Brain microvascular endothelial cell (primary cell): ENCODE data around the gene GNPAT.

ENCODE experiments used
- DNase-seq: peaks from one replicate; pipeline ENCODE4 v3.0.0-alpha.2; 2020
- H3K27ac ChIP-seq: fragments of 250-450 bp; sonication (Bioruptor Pico); 2 replicates; pipeline ENCODE4 v1.5.1; 2020; ENCODE audit warnings: mild to moderate bottlenecking, moderate library complexity
- H3K27me3 ChIP-seq: fragments of 250-450 bp; sonication (Bioruptor Pico); replicated peaks from 2 replicates; pipeline ENCODE4 v1.5.1; 2020; ENCODE audit warnings: mild to moderate bottlenecking
- H3K36me3 ChIP-seq: fragments of 250-450 bp; sonication (Bioruptor Pico); replicated peaks from 2 replicates; pipeline ENCODE4 v1.5.1; 2020; ENCODE audit warnings: mild to moderate bottlenecking
- H3K4me3 ChIP-seq: 2 replicates; pipeline ENCODE4 v1.5.1; 2011; ENCODE audit warnings: low read depth, mild to moderate bottlenecking, control low read depth, low read length, moderate library complexity
- in situ Hi-C: cut with HindIII; loops from 2 replicates; pipeline ENCODE4 v1.10.0; 2017; ENCODE audit warnings: low sequenced_read_pairs, low pct_ligation_motif_present
- TF ChIP-seq, protein P1 (sequence below): IDR thresholded peaks from 2 replicates; pipeline ENCODE4 v1.5.1; 2011; ENCODE audit warnings: low read depth, mild to moderate bottlenecking, moderate library complexity, low read length, control low read depth, inconsistent platforms; ENCODE audit errors: missing control alignments

Gene GNPAT

DNA sequence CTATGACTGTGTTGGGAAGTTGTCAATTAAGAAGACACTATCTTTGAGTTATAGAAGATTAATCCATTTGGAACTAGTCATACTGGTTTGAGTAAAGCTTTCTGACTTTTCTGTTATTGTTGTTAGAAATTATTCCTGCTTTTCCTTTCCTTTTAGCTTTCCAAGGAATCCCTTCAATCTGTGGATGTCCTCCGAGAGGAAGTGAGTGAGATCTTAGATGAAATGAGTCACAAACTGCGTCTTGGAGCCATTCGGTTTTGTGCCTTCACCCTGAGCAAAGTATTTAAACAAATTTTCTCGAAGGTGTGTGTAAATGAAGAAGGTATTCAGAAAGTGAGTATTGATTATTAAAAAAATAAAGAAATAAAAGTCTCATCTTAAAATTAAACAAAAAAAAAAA, 19.3 kb downstream of the GNPAT start:
- no peak overlapping the region for H3K4me3 ChIP-seq
- peaks cover 62% of the 10 kb centered on the region for H3K36me3 ChIP-seq
- no peak for DNase-seq
- TF ChIP-seq, protein P1, sequence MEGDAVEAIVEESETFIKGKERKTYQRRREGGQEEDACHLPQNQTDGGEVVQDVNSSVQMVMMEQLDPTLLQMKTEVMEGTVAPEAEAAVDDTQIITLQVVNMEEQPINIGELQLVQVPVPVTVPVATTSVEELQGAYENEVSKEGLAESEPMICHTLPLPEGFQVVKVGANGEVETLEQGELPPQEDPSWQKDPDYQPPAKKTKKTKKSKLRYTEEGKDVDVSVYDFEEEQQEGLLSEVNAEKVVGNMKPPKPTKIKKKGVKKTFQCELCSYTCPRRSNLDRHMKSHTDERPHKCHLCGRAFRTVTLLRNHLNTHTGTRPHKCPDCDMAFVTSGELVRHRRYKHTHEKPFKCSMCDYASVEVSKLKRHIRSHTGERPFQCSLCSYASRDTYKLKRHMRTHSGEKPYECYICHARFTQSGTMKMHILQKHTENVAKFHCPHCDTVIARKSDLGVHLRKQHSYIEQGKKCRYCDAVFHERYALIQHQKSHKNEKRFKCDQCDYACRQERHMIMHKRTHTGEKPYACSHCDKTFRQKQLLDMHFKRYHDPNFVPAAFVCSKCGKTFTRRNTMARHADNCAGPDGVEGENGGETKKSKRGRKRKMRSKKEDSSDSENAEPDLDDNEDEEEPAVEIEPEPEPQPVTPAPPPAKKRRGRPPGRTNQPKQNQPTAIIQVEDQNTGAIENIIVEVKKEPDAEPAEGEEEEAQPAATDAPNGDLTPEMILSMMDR: no peak
- no peak overlapping the region for H3K27ac ChIP-seq
- H3K27me3 ChIP-seq: no peaks in the 10 kb centered on the region
- in situ Hi-C loops: no loop called here

DNA sequence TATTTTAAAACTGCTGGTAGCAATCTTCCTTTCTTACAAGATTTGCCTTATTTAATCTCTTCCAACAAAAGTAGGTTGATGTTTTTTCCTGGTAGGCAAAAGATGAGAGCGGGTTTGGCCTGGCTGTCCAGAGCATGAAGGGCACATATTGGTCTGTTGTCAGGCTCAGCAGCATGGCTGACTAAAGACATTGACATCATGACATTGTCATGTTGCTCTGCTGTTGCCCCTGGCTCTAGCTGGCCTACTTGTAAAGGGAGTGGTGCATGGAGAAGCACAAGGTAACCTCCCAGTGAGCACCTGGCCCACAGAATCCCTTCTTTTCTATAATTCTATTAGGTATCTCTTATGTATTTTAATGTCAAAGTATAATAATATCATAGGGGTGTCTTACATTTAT, 23.6 kb downstream of the GNPAT start:
- H3K27ac ChIP-seq: no peak overlapping the region
- H3K36me3 ChIP-seq: peaks cover 56% of the 10 kb centered on the region
- no peak overlapping the region for H3K4me3 ChIP-seq
- in situ Hi-C loops: no loop called here
- TF ChIP-seq, protein P1: no peak
- DNase-seq: no peak
- H3K27me3 ChIP-seq: no peaks in the 10 kb centered on the region

DNA sequence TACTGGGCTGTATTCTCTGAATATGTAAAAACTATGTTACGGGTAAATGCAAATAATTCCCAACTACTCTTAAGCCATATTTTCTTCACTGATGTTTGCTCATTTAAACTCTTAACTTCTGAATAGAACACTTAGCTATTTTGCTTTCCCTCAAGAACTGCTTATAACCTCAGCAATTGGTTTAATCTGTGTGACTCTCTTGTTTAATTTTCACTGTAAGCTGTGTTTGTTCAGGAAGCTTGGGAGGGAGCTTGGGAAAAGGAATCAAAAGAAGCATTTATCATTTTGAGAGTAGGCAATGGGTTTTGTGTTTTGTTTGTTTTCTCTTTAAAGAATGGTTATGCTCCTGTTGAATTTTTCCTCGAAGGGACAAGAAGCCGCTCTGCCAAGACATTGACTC, 24.4 kb downstream of the GNPAT start:
- H3K36me3 ChIP-seq: peaks cover 49% of the 10 kb centered on the region

DNA sequence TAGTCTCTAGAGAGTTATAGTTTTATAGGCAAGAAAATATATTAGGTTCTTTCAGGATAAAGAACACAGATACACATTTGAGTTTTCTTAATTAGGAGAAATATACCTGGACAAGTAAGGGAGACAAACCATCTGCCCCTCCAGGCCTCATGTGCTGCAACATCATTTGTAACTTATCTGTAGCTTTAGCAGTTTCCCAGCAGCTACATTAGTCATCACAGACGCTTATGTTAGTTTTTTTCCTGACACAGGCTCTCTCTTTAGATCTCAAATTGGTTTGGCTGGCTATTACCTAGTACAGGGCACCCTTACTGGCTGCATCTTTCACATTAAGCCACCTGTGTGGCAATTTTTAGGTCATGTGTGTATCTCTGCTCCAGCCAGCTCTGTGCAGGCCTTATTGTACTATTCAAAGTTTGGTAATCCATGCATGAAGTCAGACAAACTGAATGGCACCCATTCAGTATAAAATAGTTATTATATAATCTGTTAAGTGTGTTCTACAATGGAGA, 25.9 kb downstream of the GNPAT start:
- H3K27ac ChIP-seq: no peak overlapping the region
- no peak overlapping the region for H3K4me3 ChIP-seq
- in situ Hi-C loops: no loop called here
- no peaks in the 10 kb centered on the region for H3K27me3 ChIP-seq
- no peak for DNase-seq
- H3K36me3 ChIP-seq: peaks cover 46% of the 10 kb centered on the region
- TF ChIP-seq, protein P1: no peak

More for the DNA sequence above, 24.4 kb downstream of the GNPAT start:
- TF ChIP-seq, protein P1: no peak
- H3K27ac ChIP-seq: no peak overlapping the region
- no peak for DNase-seq
- no peak overlapping the region for H3K4me3 ChIP-seq
- in situ Hi-C loops: no loop called here
- no peaks in the 10 kb centered on the region for H3K27me3 ChIP-seq

DNA sequence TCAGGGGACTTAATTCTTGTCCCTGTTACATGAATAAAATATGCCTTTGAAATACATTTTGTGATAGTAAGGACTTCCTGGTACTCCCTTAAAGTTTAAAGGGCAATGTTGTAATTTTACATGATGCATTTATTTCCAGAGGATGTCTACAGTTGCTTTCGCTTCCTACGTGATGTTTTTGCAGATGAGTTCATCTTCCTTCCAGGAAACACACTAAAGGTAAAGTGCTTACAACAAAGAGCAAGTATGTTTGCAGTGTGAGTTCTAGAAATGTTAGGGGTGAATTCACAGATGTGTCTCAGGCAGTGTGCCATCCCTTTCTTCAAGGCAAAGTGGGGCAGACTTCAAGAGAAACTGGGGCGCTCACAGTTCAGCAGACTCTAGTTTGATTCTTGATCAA, 31.2 kb downstream of the GNPAT start:
- Histone ChIP-seq H3K4me3 (no peak overlapping the region), H3K27ac (no peak overlapping the region), H3K27me3 (no peaks in the 10 kb centered on the region), H3K36me3 (peaks cover 28% of the 10 kb centered on the region)
- in situ Hi-C loops: no loop called here
- TF ChIP-seq, protein P1: no peak
- DNase-seq: no peak

DNA sequence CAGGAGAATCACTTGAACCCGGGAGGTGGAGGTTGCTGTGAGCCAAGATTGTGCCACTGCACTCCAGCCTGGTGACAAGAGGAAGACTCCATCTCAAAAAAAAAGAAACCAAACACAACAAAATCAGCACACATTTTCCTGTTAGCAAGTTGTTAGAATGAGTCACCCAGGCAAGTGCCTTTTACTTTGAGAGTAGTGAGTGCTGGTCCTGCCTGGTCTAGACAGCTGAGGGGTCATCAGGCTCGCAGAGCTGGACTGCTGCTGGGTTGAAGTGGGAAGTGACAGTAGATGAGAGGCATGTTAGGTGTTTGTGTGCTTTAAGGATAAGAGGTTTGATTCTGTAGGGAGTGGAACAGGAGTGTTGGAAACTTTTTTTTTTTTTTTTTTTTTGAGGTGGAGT, 31.9 kb downstream of the GNPAT start:
- Histone ChIP-seq H3K4me3 (no peak overlapping the region), H3K36me3 (peaks cover 22% of the 10 kb centered on the region), H3K27ac (no peak overlapping the region), H3K27me3 (no peaks in the 10 kb centered on the region)
- peak; percentile 68 for DNase-seq
- TF ChIP-seq, protein P1: no peak
- in situ Hi-C loops: no loop called here
